HuH-7.5 (cell line): Measurements from ENCODE around the gene MAPT.
"Not testable (repeated sequence)": the region's sequence is repeated elsewhere in the genome, so short reads cannot be mapped to it uniquely, and the experiment has no call there.

Experiments used
- DNase-seq: peaks from one replicate; pipeline ENCODE4 v3.0.0; 2011; ENCODE audit warnings: low spot score

The MAPT gene

GRCh38 chr17:46009681-46010596, 115.6 kb downstream of the MAPT start:
- no peak for DNase-seq

- DNase-seq: no peak
These were observed 116.3 kb downstream of the MAPT start for GRCh38 chr17:46010597-46011186.

- DNase-seq: no peak
These were observed 117.6 kb downstream of the MAPT start for GRCh38 chr17:46011711-46012505.

- DNase-seq: no peak
These were observed 118.2 kb downstream of the MAPT start for GRCh38 chr17:46012506-46013079.

GRCh38 chr17:46013127-46013501, 118.8 kb downstream of the MAPT start:
- no peak for DNase-seq

- DNase-seq: no peak
These were observed 119.3 kb downstream of the MAPT start for GRCh38 chr17:46013502-46014165.

- DNase-seq: not testable (repeated sequence)
These were observed 125.1 kb downstream of the MAPT start for GRCh38 chr17:46019408-46019925.

GRCh38 chr17:46020023-46020761, 125.8 kb downstream of the MAPT start:
- DNase-seq: no peak

- no peak for DNase-seq
These were observed 126.6 kb downstream of the MAPT start for GRCh38 chr17:46020998-46021397.

GRCh38 chr17:46023366-46023765, 129.0 kb downstream of the MAPT start:
- DNase-seq: not testable (repeated sequence)

GRCh38 chr17:46023783-46024388, 129.5 kb downstream of the MAPT start:
- no peak for DNase-seq

- DNase-seq: no peak
These were observed 130.2 kb downstream of the MAPT start for GRCh38 chr17:46024590-46024989.

GRCh38 chr17:46025060-46025459, 130.7 kb downstream of the MAPT start:
- no peak for DNase-seq

- no peak for DNase-seq
These were observed 131.3 kb downstream of the MAPT start for GRCh38 chr17:46025510-46026165.

GRCh38 chr17:46026166-46027047, 132.1 kb downstream of the MAPT start:
- no peak for DNase-seq

- DNase-seq: no peak
These were observed 133.0 kb downstream of the MAPT start for GRCh38 chr17:46027048-46027975.

- no peak for DNase-seq
These were observed 133.6 kb downstream of the MAPT start for GRCh38 chr17:46027976-46028325.

- no peak for DNase-seq
These were observed 134.0 kb downstream of the MAPT start for GRCh38 chr17:46028374-46028773.
